ENCODE results near the gene TBX10.
"Not testable (repeated sequence)": the region's sequence is repeated elsewhere in the genome, so short reads cannot be mapped to it uniquely, and the experiment has no call there.

The TBX10 gene

GRCh38 chr11:67619683-67620618 lies 19.6 kb downstream of the TBX10 start:
- not testable (repeated sequence) for H3K4me3 ChIP-seq; H3K9me3 ChIP-seq (ENCODE audit: low read depth, low read length); H3K27ac ChIP-seq; DNase-seq (ENCODE audit: low read depth, low spot score); H3K36me3 ChIP-seq (ENCODE audit: insufficient read depth, low read length); H3K9ac ChIP-seq (ENCODE audit: insufficient read length)

- H3K36me3 ChIP-seq (ENCODE audit: insufficient read depth, low read length); H3K27ac ChIP-seq; H3K4me3 ChIP-seq; H3K9ac ChIP-seq (ENCODE audit: insufficient read length); DNase-seq (ENCODE audit: low read depth, low spot score); H3K9me3 ChIP-seq (ENCODE audit: low read depth, low read length): not testable (repeated sequence)
Observed at GRCh38 chr11:67618901-67619659, 20.5 kb downstream of the TBX10 start.

GRCh38 chr11:67617243-67617953 lies 22.2 kb downstream of the TBX10 start:
- H3K36me3 ChIP-seq (ENCODE audit: insufficient read depth, low read length): no peaks in the 10 kb centered on the region; the same call in 1 of the 2 replicates
- no peak for DNase-seq (ENCODE audit: low read depth, low spot score)
- no peak overlapping the region for H3K9ac ChIP-seq (ENCODE audit: insufficient read length)
- TF ChIP-seq POLR2AphosphoS5 (IDR thresholded peaks at IDR 0.05; ENCODE audit: borderline replicate concordance, low read depth, low read length): no peak
- no peak for TF ChIP-seq FOXP2 (optimal IDR thresholded peaks at IDR 0.05; ENCODE audit: control extremely low read depth, extremely low read length, insufficient read depth)
- no peak for TF ChIP-seq EZH2 (IDR thresholded peaks at IDR 0.05)
- H3K9me3 ChIP-seq (ENCODE audit: low read depth, low read length): no peaks in the 10 kb centered on the region
- no peak overlapping the region for H3K4me3 ChIP-seq
- H3K27ac ChIP-seq: no peak overlapping the region

- H3K4me3 ChIP-seq: no peak overlapping the region
- no peak overlapping the region for H3K9ac ChIP-seq (ENCODE audit: insufficient read length)
- TF ChIP-seq POLR2AphosphoS5 (IDR thresholded peaks at IDR 0.05; ENCODE audit: borderline replicate concordance, low read depth, low read length): no peak
- TF ChIP-seq EZH2 (IDR thresholded peaks at IDR 0.05): no peak
- no peak for TF ChIP-seq FOXP2 (optimal IDR thresholded peaks at IDR 0.05; ENCODE audit: control extremely low read depth, extremely low read length, insufficient read depth)
- H3K27ac ChIP-seq: no peak overlapping the region
- no peak for DNase-seq (ENCODE audit: low read depth, low spot score)
- H3K9me3 ChIP-seq (ENCODE audit: low read depth, low read length): no peaks in the 10 kb centered on the region
- peaks cover 3% of the 10 kb centered on the region; the same call in 1 of the 2 replicates for H3K36me3 ChIP-seq (ENCODE audit: insufficient read depth, low read length)
Observed at GRCh38 chr11:67616431-67617242, 22.9 kb downstream of the TBX10 start.

GRCh38 chr11:67615728-67616430 lies 23.7 kb downstream of the TBX10 start:
- no peak overlapping the region for H3K9ac ChIP-seq (ENCODE audit: insufficient read length)
- no peak for DNase-seq (ENCODE audit: low read depth, low spot score)
- TF ChIP-seq FOXP2 (optimal IDR thresholded peaks at IDR 0.05; ENCODE audit: control extremely low read depth, extremely low read length, insufficient read depth) (no peak), EZH2 (IDR thresholded peaks at IDR 0.05) (no peak), POLR2AphosphoS5 (IDR thresholded peaks at IDR 0.05; ENCODE audit: borderline replicate concordance, low read depth, low read length) (no peak)
- H3K36me3 ChIP-seq (ENCODE audit: insufficient read depth, low read length): peaks cover 11% of the 10 kb centered on the region; the same call in 1 of the 2 replicates
- H3K9me3 ChIP-seq (ENCODE audit: low read depth, low read length): no peaks in the 10 kb centered on the region
- H3K4me3 ChIP-seq: no peak overlapping the region
- no peak overlapping the region for H3K27ac ChIP-seq

GRCh38 chr11:67614730-67615714 lies 24.5 kb downstream of the TBX10 start:
- Histone ChIP-seq H3K27ac (no peak overlapping the region), H3K36me3 (ENCODE audit: insufficient read depth, low read length) (peaks cover 19% of the 10 kb centered on the region; the same call in 1 of the 2 replicates), H3K9me3 (ENCODE audit: low read depth, low read length) (no peaks in the 10 kb centered on the region), H3K9ac (ENCODE audit: insufficient read length) (no peak overlapping the region), H3K4me3 (no peak overlapping the region)
- TF ChIP-seq POLR2AphosphoS5 (IDR thresholded peaks at IDR 0.05; ENCODE audit: borderline replicate concordance, low read depth, low read length) (no peak), FOXP2 (optimal IDR thresholded peaks at IDR 0.05; ENCODE audit: control extremely low read depth, extremely low read length, insufficient read depth) (no peak), EZH2 (IDR thresholded peaks at IDR 0.05) (no peak)
- DNase-seq (ENCODE audit: low read depth, low spot score): no peak
